Right ventricle myocardium inferior (tissue), 1 donor: ENCODE measurements around the gene NMRK2. TPM values are rescaled to one million over a fixed set of nuclear protein-coding genes. Genes with fewer than 3 reads are reported as not detected.
"Not testable (repeated sequence)": the region's sequence is repeated elsewhere in the genome, so short reads cannot be mapped to it uniquely, and the experiment has no call there.

Experiments
- ATAC-seq: fragments of 200-7000 bp; cut with Tn5 transposase; one replicate; pipeline ENCODE4 v1.9.1; 2020; ENCODE audit warnings: mild to moderate bottlenecking, moderate library complexity
- DNase-seq: peaks from one replicate; pipeline ENCODE4 v3.0.0; 2021; ENCODE audit errors: missing footprints
- intact Hi-C: fragments of 100-400 bp; cut with DNase I; formaldehyde crosslinking; loops from one replicate; pipeline ENCODE4 v1.11.0; 2022
- total RNA-seq: library from RNA; stranded (reverse); fragmentation: NEBNext Ultra II Directional; extraction: Animal tissue kit (Norgen Biotek cat#: 25700); gene quantifications from one replicate; pipeline ENCODE4 v1.2.1, GENCODE V29; 2021
- donor health status: DM: no; HTN: yes; CAD: no; lungs with severe emphysema.

The NMRK2 gene
- total RNA-seq, 1 donor from 2014 or later, result 627 TPM

DNA sequence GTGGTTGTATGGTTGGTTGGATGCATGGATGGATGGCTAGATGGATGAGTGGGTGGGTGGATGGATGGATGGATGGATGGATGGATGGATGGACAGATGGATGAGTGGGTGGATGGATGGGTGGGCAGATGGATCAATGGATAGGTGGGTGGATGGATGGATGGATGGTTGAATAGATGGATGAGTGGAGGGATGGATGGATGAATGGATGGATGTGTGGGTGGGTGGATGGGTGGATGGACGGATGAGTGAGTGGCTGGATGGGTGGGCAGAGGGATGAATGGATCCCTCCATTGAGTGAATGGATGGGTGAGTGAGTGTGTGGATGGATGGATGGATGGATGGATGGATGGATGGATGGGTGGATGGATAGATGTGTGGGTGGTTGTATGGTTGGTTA is 9.0 kb upstream of the NMRK2 start:
- intact Hi-C loops, result no loop called here
- no peak for ATAC-seq
- DNase-seq, result no peak

DNA sequence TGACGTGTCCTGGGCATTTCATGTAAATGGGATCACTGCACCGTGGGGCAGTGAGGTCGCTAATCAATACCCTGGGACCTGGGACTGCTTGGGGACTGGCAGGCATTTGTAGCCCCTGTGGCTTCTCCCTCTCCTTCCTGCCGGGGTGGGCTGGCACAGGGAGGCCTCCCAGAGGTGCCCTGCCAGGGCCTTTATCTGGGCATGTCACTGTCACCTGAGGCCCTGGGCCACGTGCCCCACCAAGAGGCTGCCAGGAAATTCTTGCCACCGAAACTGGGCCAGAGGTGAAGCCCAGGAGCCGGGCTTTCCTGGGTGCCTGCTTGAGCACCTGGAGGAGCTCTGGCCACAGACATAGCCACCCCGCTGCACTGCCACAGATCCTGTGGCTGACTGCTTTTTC is 1.8 kb upstream of the NMRK2 start:
- ATAC-seq (peak; percentile 60), DNase-seq (peak; percentile 80)
- intact Hi-C loops, result loop anchor here (5.0 kb wide), 1 partner anchor 36 kb away; no protein-coding TSS in a partner anchor

DNA sequence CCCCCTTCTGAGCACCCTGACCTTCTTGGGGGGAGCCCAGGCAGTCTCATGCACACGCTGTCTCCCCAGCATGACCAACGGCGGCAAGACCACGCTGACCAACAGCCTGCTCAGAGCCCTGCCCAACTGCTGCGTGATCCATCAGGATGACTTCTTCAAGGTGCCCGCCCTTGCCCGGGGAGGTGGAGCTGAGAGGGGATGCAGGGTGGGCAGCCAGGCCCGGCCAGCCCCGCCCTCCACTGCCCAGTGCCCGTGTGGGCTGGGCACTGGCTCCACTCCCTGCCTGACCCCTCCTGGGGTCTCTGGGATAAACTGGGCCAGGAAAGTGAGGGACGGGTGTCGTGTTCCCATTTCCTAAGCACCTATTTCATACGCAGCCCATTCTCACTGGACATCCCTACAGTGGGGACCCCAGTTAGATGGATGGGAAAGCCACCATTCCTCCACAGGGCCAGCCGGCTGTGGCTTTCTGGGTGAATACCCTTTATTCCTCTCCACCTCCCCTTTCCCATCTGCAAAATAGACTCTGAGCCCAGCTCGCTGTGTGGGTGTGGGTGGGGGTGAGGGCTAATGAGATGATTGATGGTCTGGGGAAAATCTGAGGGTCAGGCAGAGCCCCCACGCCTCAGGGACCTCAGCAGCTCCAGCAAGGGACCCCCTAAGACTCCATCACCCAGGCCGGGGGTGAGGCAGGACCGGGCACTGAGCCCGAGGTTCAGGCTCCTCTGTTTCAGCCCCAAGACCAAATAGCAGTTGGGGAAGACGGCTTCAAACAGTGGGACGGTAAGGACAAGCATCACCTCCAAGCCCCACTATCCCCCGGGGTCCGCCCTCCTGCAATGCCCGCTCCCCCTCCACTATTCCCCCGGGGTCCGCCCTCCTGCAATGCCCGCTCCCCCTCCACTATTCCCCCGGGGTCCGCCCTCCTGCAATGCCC is 3.9 kb downstream of the NMRK2 start:
- ATAC-seq, result peak; percentile 10
- intact Hi-C loops, result no loop called here
- no peak for DNase-seq

DNA sequence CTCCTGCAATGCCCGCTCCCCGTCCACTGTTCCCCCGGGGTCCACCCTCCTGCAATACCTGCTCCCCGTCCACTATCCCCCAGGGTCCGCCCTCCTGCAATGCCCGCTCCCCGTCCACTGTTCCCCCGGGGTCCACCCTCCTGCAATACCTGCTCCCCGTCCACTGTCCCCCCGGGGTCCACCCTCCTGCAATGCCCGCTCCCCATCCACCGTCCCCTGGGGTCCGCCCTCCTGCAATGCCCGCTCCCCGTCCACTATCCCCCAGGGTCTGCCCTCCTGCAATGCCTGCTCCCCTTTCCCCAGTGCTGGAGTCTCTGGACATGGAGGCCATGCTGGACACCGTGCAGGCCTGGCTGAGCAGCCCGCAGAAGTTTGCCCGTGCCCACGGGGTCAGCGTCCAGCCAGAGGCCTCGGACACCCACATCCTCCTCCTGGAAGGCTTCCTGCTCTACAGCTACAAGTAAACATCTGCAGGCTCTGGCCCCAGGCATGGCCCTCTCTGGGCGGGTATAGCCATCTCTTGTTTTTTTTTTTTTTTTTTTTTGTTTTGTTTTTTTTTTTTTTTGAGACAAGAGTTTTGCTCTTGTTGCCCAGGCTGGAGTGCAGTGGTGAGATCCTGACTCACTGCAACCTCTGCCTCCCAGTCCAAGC is 5.6 kb downstream of the NMRK2 start:
- intact Hi-C loops, ATAC-seq, DNase-seq: not testable (repeated sequence)

DNA sequence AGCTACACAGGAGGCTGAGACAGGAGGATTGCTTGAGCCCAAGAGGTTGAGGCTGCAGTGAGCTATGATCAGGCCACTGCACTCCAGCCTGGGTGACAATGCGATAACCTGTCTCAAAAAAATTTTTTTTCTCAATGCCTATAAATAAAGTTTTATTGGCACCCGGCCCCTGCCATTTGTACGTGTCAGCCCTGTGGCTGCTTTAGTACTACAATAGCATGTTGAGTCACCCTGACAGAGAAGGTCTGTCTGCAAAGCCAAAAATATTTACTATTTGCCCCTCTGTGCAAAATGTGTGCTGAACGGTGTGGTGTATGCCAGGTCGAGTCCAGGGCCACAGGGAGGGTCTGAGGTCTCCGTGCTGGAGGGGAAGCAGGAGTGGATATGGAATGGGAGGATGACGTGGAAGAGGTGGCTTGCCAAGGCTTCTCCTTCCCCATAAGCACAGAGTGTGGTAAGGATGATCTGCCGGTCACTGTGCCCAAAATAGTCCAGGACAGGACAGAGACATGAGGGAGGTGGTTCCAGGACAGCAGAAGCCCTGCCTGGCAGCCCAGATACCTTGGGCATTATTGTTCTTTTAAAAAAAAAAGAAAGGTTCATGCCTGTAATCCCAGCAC is 10.0 kb downstream of the NMRK2 start:
- ATAC-seq, result peak; percentile 77
- peak; percentile 55 for DNase-seq
- intact Hi-C loops, result no loop called here

DNA sequence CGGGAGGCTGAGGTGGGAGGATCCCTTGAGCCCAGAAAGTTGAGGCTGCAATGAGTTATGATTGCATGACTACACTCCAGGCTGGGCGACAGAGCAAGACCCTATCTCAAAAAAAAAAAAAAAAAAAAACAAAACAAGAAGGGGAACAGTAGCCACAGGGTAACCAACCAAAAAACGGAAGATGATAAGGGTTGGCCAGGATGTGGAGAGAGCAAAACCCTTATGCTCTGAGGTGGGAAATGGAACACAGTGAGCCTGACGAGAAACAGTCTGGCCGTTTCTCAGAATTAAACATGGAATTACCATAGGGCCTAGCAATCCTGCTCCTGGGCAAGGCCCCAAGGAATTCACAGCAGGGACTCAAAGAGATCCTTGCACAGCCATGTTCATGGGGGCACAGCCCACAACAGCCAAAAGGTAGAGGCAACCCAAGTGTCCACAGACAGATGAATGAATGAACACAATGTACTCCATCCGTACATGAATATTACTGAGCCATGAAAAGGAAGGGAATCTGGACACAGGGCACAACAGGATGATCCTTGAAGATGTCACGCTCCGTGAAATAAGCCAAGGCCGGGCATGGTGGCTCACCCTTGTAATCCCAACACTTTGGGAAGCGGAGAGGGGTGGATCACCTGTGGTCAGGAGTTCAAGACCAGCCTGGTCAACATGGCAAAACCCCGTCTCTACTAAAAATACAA is 11.3 kb downstream of the NMRK2 start:
- ATAC-seq (no peak), DNase-seq (no peak)
- intact Hi-C loops, result no loop called here

DNA sequence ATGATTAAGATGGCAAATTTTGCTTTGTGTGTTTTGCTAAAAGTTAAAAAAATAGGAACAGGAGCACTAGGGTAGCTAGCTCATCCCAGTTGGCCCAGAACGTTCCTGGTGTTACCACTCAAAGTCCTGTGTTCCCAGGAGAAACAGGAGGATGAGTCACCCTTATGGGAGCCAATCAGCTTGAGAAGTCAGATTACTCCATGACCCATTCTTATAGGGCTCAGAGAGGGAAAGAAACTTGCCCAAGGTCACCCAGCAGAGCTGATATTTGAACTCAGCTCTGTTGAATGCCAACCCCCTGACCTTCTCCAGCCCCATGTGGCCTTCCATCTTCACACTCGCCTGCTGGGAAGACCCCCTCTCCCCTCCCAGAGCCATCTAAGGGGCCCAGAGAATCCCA is 13.0 kb downstream of the NMRK2 start:
- DNase-seq (no peak), ATAC-seq (no peak)
- intact Hi-C loops, result no loop called here

DNA sequence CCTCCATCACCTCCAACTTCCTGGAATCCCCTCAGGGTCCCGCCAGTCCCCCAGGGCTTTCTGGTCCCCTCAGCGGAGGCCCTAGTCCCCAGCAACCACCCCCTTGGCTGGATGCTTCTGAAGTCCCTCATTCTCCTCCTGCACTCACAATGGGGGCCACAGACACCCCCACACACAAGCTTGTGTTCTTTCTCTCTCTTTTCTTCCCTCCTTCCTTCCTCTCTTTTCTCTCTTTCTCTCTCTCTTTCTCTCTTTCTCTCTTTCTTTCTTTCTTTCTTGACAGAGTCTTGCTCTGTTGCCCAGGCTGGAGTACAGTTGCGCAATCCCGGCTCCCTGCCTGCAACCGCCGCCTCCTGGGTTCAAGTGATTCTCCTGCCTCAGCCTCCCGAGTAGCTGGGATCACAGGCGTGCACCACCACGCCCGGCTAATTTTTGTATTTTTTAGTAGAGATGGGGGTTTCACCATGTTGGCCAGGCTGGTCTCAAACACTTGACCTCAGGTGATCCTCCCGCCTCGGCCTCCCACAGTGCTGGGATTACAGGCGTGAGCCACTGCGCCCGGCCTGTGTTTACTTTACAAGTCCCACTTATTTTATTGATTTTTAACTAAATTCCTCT is 14.6 kb downstream of the NMRK2 start:
- intact Hi-C loops, DNase-seq, ATAC-seq: not testable (repeated sequence)

DNA sequence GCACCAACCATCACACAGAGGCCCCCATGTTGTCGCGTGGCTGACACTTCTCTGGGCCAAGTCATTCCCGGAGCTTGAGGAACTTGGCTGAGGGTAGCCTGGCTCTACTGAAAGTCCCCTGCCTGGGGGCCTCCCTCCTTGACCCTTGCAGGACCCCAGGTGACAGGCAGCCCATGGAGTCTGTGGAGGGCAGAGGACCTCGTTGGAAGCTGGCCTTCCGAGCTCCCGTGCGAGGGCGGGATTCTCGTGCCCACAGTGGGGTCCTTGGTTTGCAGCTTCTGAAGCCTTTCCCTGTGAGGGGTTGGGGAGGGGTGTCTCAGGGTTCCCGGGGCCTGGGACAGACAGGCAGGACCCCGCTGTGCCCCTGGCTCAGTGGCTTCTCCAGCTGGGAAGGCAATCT is 16.4 kb downstream of the NMRK2 start:
- DNase-seq, result no peak

DNA sequence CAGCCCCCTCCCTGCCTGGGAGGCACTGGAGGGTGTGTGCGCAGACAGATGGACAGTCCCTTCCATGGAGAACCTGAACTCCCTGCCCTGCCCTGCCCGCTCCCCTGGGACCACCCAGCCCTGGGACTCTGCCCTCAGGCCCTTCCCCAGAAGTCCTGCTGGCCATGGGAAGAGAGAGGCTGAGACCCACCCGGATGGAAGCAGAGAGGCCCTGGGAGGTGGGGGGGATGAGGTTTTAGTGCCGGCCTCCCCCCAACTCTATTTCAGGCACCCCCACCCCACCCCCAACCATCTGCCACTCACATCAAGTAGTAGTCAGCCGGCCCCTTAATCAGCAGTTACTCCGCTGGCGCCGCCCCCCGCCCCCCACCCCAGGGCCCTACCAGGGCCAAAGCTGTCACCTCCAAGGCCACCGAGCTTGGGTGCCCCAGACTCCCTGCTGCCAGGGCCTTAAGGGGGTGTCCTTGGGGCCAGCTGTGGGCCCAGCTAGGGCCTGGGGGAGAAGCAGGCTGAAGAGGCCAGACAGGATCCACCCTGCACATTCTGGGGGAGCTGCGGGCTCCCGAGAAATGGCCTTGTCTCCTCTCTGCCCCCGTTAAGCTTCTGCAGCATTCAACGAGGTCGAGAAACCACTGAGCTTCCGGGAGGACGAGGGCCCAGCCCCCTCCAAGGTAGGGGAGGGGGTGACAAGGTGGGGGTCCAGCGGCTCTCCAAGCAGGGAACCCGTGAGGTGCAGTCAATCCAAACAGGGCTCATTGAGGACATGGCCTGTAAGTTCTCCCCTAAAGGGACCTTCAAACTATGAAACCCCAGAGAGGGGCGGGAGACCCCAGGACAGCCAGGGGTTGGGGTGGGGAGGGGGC is 17.4 kb downstream of the NMRK2 start:
- DNase-seq (no peak), ATAC-seq (peak; percentile 17)
- intact Hi-C loops, result loop anchor here (5.0 kb wide), 1 partner anchor 1783 kb away; no protein-coding TSS in a partner anchor

More for the DNA sequence above, 16.4 kb downstream of the NMRK2 start:
- intact Hi-C loops, result no loop called here
- no peak for ATAC-seq

DNA sequence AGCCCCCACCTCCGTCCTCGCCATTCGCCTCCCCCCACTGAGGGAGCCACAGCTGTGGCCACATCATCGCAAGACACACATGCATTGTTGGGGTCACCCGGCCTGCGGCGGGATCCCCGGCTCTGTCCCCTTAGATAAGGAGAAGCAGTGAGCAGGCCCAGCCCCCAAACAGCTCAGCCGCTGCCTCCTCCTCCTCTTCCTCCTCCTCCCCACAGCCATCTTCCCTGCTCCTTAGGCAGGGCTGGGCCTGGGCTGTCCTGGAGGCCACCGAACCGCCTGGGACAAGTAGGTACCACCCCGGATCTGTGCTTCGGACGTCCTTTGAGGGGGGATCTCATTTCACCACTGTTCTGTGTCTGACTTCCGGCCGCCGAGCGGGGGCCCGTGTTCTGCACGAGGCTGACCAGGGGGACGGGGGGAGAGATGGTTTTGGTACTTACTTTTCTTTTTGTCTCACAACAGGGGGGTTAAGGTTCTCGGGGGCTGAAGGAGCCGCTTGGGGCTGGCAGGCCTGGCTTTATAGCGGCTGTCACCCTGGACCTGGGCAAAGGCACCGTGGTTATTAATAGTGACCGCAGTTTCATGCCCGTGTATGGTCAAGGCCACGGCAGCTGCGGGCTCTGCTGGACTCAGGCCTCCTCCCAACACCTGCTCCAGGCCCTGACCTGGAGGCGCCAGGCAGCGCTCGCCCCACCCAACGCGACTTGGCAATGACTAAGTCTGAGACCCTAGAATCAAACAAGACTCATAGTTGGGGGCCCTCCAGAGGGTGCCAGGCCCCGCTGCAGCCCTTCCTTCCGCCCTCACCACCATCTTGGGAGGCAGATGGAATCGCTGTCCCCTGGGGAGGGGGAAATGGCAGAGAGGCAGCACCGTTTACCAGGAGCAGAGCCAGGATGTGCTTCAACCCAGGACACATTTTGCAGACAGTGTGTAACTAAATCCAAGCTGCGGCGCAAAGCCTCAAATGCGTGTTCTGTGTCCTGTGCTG is 18.3 kb downstream of the NMRK2 start:
- intact Hi-C loops, result loop anchor here (5.0 kb wide), 1 partner anchor 1784 kb away; no protein-coding TSS in a partner anchor
- DNase-seq, result peak; percentile 82
- ATAC-seq, result peak; percentile 76

DNA sequence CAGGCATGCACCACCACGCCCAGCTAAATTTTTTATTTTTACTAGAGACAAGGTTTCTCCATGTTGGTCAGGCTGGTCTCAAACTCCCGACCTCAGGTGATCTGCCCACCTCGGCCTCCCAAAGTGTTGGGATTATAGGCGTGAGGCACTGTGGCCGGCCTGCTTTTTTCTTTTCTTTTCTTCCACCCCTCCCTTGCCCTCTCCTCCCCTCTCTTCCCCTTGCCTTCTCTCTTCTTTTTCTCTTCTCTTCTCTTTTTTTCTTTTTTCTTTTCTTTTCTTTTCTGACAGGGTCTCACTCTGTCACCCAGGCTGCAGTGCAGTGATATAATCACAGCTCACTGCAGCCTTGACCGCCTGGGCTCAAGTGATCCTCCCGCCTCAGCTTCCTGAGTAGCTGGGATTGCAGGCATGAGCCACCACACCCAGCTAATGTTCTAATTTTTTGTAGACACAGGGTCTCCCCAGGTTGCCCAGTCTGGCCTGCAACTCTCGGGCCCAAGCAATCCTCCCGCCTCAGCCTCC is 19.9 kb downstream of the NMRK2 start:
- intact Hi-C loops, result loop anchor here (5.0 kb wide), 1 partner anchor 1786 kb away; no protein-coding TSS in a partner anchor

DNA sequence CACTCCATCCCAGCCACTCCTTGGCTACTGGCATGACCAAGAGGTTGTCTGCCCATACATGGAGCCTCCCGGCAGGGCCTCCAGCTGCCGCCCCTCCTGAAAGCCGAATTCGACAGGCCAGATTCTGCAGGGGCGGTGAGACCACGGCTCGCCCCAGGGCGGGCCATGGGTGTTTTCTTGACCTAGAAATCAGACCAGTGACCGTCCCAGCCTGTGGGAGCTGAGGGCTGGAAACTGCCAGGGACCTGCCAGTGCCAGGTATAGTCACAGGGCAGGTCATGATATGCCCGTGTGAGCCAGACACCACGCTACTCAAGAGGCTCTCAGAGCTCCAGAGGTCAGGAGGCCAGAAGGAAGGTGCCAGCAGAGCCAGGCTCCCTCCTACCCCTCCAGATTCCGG is 21.2 kb downstream of the NMRK2 start:
- intact Hi-C loops, result loop anchor here (5.0 kb wide), 1 partner anchor 1787 kb away; no protein-coding TSS in a partner anchor
- no peak for DNase-seq
- peak; percentile 37 for ATAC-seq

More for the DNA sequence above, 19.9 kb downstream of the NMRK2 start:
- DNase-seq, ATAC-seq: not testable (repeated sequence)

DNA sequence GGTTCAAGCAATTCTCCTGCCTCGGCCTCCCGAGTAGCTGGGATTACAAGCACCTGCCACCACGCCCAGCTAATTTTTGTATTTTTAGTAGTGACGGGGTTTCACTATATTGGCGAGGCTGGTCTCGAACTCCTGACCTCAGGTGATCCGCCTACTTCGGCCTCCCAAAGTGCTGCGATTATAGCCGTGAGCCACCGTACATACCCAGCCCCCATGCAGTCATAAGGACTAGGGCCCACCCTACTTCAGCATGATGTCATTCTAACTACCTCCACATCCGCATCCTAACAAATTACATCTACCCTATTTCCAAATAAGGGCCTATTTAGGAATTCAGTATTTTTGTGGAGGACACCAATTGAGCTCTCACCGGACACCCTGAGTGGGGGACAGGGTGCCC is 22.4 kb downstream of the NMRK2 start:
- intact Hi-C loops, DNase-seq, ATAC-seq: not testable (repeated sequence)

DNA sequence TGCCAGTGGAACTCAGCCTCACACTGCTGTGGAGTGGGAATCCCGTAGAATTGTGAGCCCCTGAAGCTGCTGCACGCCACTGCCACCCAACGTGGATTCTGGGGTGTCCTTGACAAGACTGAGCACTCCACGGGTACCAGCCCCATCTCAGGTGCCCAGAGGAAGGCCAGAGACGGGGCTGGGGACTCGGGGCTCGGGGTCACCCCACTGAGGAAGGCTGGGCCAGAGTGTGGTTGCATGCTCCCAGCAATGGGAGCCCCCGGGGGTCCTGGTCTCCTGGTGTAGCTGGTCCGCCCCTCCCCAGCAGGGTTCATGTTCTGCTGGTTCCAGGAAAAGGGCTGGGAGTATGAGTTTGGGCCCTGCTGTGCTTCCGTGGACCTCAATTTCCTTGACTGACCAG is 22.8 kb downstream of the NMRK2 start:
- DNase-seq, result no peak
- intact Hi-C loops, result no loop called here
- no peak for ATAC-seq
